ENCODE data around the gene NTRK2.
A peak's percentile ranks its signal among the peaks of the same experiment; 100 is the strongest.

The NTRK2 gene

DNA sequence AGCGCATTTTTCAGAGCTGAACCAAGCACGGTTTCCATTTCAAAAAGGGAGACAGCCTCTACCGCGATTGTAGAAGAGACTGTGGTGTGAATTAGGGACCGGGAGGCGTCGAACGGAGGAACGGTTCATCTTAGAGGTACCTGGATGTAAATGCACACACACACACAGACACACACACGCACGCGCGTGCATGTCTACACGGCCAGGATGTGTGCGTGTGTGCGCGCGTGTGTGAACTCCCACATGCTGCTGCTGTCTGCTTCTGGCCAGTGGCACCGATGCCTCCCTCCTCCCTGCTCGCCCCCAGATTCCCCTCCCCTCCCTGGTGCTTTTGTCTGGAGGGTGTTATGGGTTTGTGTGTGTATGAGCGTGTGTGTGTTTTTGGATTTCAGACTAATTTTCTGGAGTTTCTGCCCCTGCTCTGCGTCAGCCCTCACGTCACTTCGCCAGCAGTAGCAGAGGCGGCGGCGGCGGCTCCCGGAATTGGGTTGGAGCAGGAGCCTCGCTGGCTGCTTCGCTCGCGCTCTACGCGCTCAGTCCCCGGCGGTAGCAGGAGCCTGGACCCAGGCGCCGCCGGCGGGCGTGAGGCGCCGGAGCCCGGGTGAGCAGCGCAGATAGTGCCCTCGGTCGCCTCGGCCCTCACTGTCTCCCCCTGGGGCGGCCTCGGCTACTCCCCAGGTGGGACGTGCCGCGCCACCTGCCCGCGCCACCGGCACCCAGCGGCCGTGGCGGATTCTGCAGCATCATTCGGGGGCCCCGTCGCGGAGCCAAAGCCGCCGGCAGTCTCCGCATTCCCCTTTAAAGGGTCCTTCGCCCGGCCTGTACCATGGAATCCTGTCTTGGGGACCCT is at the start of gene NTRK2:
Gene NTRK2, plus strand, starts transcription at position 442 of the 850 bp plus-strand sequence. CDS start 1,020 bp downstream, outside the sequence.
- H3K9ac ChIP-seq = no peak within 1 kb of the TSS
- no peak for TF ChIP-seq Cebpa-rat (IDR thresholded peaks at IDR 0.05)
- no peaks in the 10 kb centered on the region for H3K36me3 ChIP-seq
- H3K4me3 ChIP-seq = peak within 1 kb of the TSS; percentile 28 to 56 (median 38); a peak in 17 of 20 replicates
- peaks cover 5 to 37% (median 25%) of the 10 kb centered on the region in 11 experiments; a peak in 20 of 22 replicates for H3K27me3 ChIP-seq
- H3K27ac ChIP-seq = no peak within 1 kb of the TSS
- peaks cover 0 to 9% (median 6%) of the 10 kb centered on the region in 10 experiments; a peak in 10 of 20 replicates for H3K4me1 ChIP-seq
- H3K9me3 ChIP-seq (replicated peaks in 1 of 11) = peaks cover 20 to 44% (median 32%) of the 10 kb centered on the region in 11 experiments
- H4K20me1 ChIP-seq = no peaks in the 10 kb centered on the region
- peak within 1 kb of the TSS; percentile 54 to 79 (median 69) for H3K4me2 ChIP-seq

- no peaks in the 10 kb centered on the region for H4K20me1 ChIP-seq
- no peaks in the 10 kb centered on the region for H3K27me3 ChIP-seq
- H3K4me3 ChIP-seq = no peak overlapping the region
- peaks cover 0 to 27% (median 13%) of the 10 kb centered on the region in 10 experiments; a peak in 12 of 20 replicates for H3K4me1 ChIP-seq
- no peak overlapping the region for H3K9ac ChIP-seq
- H3K27ac ChIP-seq = no peak overlapping the region
- TF ChIP-seq Cebpa-rat (IDR thresholded peaks at IDR 0.05) = no peak
- peak overlapping the region in 9 of 11 experiments; percentile 10 to 65 (median 35); a peak in 14 of 22 replicates for H3K4me2 ChIP-seq
- no peaks in the 10 kb centered on the region for H3K36me3 ChIP-seq
- H3K9me3 ChIP-seq (replicated peaks in 1 of 11) = no peaks in the 10 kb centered on the region
Measured at GRCh38 chr9:84620338-84620737, 49.2 kb upstream of the NTRK2 start.

- Histone ChIP-seq H3K27me3 (no peaks in the 10 kb centered on the region), H3K9ac (no peak overlapping the region), H3K27ac (no peak overlapping the region)
Measured at GRCh38 chr9:84621811-84622210, 47.7 kb upstream of the NTRK2 start.

DNA sequence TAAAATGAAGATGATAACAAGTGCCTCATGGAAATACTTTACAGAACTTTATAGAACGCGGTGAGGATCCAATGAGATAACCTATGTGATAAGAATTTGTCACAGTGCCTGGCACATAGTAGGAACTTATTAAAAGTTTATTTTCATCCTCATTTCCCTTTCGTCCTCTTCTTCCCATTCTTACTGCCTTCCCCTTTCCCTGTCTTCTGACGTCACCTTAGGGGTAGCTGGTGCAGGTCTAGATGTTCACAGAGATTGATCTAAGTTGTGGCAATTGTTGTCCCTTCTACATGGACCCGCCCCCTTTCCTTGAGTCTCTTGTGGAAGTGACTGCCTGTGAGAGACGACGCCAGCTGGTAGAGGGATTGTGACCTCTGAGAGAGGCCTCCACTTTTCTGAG is 46.5 kb upstream of the NTRK2 start:
- H3K36me3 ChIP-seq = no peaks in the 10 kb centered on the region
- H3K27ac ChIP-seq = no peak overlapping the region
- H3K4me2 ChIP-seq = no peak overlapping the region
- no peak overlapping the region for H3K4me3 ChIP-seq
- H3K27me3 ChIP-seq = no peaks in the 10 kb centered on the region
- H4K20me1 ChIP-seq = no peaks in the 10 kb centered on the region
- no peak for TF ChIP-seq Cebpa-rat (IDR thresholded peaks at IDR 0.05)
- H3K9me3 ChIP-seq (replicated peaks in 1 of 11) = no peaks in the 10 kb centered on the region
- H3K4me1 ChIP-seq = peaks cover 0 to 22% (median 8%) of the 10 kb centered on the region in 10 experiments; a peak in 11 of 20 replicates
- no peak overlapping the region for H3K9ac ChIP-seq

More at GRCh38 chr9:84621811-84622210, 47.7 kb upstream of the NTRK2 start:
- H3K9me3 ChIP-seq (replicated peaks in 1 of 11) = no peaks in the 10 kb centered on the region
- H3K4me2 ChIP-seq = no peak overlapping the region
- H4K20me1 ChIP-seq = no peaks in the 10 kb centered on the region
- no peak overlapping the region for H3K4me3 ChIP-seq
- peaks cover 0 to 22% (median 8%) of the 10 kb centered on the region in 10 experiments; a peak in 11 of 20 replicates for H3K4me1 ChIP-seq
- no peak for TF ChIP-seq Cebpa-rat (IDR thresholded peaks at IDR 0.05)
- no peaks in the 10 kb centered on the region for H3K36me3 ChIP-seq

DNA sequence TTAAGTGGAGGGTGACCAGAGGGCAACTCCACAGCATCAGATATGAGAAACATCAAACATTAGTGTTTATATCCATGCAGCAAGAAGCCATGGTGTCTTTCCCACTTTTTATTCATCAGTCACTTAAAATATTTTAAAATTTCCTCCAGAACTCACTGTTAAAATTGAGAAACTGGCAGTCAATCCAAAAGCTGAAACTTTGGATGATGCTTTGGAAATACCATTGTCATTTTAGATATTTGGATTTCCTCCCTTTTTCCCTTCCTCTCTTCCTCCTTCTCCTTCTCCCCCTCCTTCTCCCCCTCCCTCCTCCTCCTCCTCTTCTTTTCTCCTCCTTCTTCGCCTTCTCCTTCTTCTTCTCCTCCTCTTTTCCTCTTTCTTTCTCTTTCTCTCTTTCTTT is 33.1 kb upstream of the NTRK2 start:
- Histone ChIP-seq H3K36me3 (no peaks in the 10 kb centered on the region), H3K9me3 (replicated peaks in 1 of 11) (peaks cover 6 to 13% (median 8%) of the 10 kb centered on the region in 11 experiments; a peak in 20 of 22 replicates), H3K27me3 (no peaks in the 10 kb centered on the region), H3K9ac (no peak overlapping the region), H3K4me3 (no peak overlapping the region), H3K4me2 (no peak overlapping the region), H3K27ac (no peak overlapping the region), H3K4me1 (no peaks in the 10 kb centered on the region), H4K20me1 (no peaks in the 10 kb centered on the region)
- TF ChIP-seq Cebpa-rat (IDR thresholded peaks at IDR 0.05) = no peak

- TF ChIP-seq Cebpa-rat (IDR thresholded peaks at IDR 0.05) = no peak
Measured at GRCh38 chr9:84642553-84643141, 26.9 kb upstream of the NTRK2 start.

GRCh38 chr9:84647699-84648098 is 21.8 kb upstream of the NTRK2 start:
- Histone ChIP-seq H3K36me3 (no peaks in the 10 kb centered on the region), H3K9ac (no peak overlapping the region), H3K27ac (no peak overlapping the region), H3K4me3 (no peak overlapping the region), H3K4me1 (peaks cover 0 to 5% (median 0%) of the 10 kb centered on the region in 10 experiments; a peak in 2 of 20 replicates), H4K20me1 (no peaks in the 10 kb centered on the region), H3K9me3 (replicated peaks in 1 of 11) (no peaks in the 10 kb centered on the region; a peak in 1 of 22 replicates), H3K4me2 (no peak overlapping the region), H3K27me3 (no peaks in the 10 kb centered on the region)
- TF ChIP-seq Cebpa-rat (IDR thresholded peaks at IDR 0.05) = no peak

More at GRCh38 chr9:84642553-84643141, 26.9 kb upstream of the NTRK2 start:
- Histone ChIP-seq H3K36me3 (no peaks in the 10 kb centered on the region), H4K20me1 (no peaks in the 10 kb centered on the region), H3K9me3 (replicated peaks in 1 of 11) (peaks cover 6 to 13% (median 8%) of the 10 kb centered on the region in 11 experiments; a peak in 20 of 22 replicates), H3K27me3 (no peaks in the 10 kb centered on the region), H3K4me1 (no peaks in the 10 kb centered on the region), H3K9ac (no peak overlapping the region), H3K4me2 (no peak overlapping the region), H3K4me3 (no peak overlapping the region), H3K27ac (no peak overlapping the region)

DNA sequence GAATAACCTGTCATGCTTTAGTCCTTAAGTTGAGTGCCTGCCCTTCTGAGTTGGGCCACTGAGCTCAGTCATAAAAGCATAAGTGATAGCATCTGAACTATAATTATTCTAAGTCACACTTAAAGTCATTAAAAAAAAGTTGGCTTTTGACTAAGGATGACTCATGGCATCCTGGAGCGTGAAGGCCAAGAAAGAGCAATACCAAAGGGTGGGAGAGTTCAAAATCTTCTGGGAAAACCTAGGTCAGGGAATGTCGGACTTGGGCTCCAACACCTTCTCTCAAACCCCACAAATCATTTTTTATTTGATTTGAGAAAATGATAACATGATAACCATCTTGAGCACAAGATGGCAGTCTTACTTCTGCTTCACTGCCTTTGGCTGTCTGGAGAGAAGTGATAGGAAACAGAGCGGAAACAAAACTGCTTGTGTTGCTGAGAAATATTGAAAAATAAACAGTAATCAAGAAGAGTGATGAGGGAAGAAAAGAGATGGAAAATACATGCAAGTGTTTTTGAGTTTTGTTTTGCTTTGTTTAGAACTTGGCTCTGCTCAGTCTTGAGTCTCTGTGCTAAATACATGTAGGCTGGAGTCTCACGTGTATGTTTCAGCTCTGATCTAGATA is 16.9 kb upstream of the NTRK2 start:
- H3K27ac ChIP-seq = no peak overlapping the region
- H4K20me1 ChIP-seq = no peaks in the 10 kb centered on the region
- H3K9me3 ChIP-seq (replicated peaks in 1 of 11) = no peaks in the 10 kb centered on the region
- peak overlapping the region in 2 of 11 experiments; percentile 27 to 28; a peak in 2 of 22 replicates for H3K4me2 ChIP-seq
- no peaks in the 10 kb centered on the region for H3K27me3 ChIP-seq
- no peaks in the 10 kb centered on the region for H3K36me3 ChIP-seq
- TF ChIP-seq Cebpa-rat (IDR thresholded peaks at IDR 0.05) = no peak
- no peak overlapping the region for H3K9ac ChIP-seq
- H3K4me1 ChIP-seq = peaks cover 0 to 20% (median 2%) of the 10 kb centered on the region in 10 experiments; a peak in 9 of 20 replicates
- no peak overlapping the region for H3K4me3 ChIP-seq

DNA sequence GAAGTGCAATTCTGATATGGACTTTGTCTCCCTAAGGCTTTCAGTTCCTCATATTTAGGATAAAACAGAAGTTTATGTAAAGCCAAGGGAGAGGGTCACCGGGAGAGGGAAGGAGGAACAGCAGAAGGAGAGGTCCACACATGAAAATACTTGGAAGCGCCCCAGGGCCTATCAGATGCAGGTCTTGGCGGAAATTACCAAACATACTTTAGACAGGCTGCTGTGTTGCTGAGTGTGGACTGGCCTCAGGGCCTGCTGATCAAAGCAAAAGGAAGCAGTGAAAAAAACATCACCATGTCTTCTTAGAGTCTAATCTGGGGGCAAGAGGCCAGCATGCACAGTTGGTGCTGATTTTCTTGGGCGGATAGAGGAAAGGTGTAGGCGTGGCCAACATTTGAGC is 14.1 kb upstream of the NTRK2 start:
- Histone ChIP-seq H3K4me2 (peak overlapping the region in 2 of 11 experiments; percentile 3 to 47; a peak in 3 of 22 replicates), H3K4me1 (peaks cover 0 to 20% (median 2%) of the 10 kb centered on the region in 10 experiments; a peak in 9 of 20 replicates), H4K20me1 (no peaks in the 10 kb centered on the region), H3K9me3 (replicated peaks in 1 of 11) (no peaks in the 10 kb centered on the region), H3K9ac (no peak overlapping the region), H3K36me3 (no peaks in the 10 kb centered on the region), H3K4me3 (no peak overlapping the region), H3K27me3 (no peaks in the 10 kb centered on the region), H3K27ac (no peak overlapping the region)
- TF ChIP-seq Cebpa-rat (IDR thresholded peaks at IDR 0.05) = no peak

Measured in BLaER1 treated with 17β-estradiol and CSF1 and Interleukin-3, amounts not matched to agents 10 nM and 100 nM (cell line).